Astrocyte of the spinal cord (primary cell): Measurements from ENCODE around the gene LIN9.

Source experiments
- DNase-seq: peaks from one replicate; pipeline ENCODE4 v3.0.0; 2011; ENCODE audit warnings: low read depth, low spot score
- H3K4me3 ChIP-seq: 2 replicates; pipeline ENCODE4 v1.5.1; 2011; ENCODE audit warnings: low read depth, mild to moderate bottlenecking, low read length, moderate library complexity
- CTCF ChIP-seq: IDR thresholded peaks from 2 replicates; pipeline ENCODE4 v1.5.1; 2012; ENCODE audit warnings: low read depth, mild to moderate bottlenecking, low read length, inconsistent platforms
- in situ Hi-C: cut with HindIII; loops from 2 replicates; pipeline ENCODE4 v1.10.0; 2017; ENCODE audit warnings: low sequenced_read_pairs

LIN9 gene

DNA sequence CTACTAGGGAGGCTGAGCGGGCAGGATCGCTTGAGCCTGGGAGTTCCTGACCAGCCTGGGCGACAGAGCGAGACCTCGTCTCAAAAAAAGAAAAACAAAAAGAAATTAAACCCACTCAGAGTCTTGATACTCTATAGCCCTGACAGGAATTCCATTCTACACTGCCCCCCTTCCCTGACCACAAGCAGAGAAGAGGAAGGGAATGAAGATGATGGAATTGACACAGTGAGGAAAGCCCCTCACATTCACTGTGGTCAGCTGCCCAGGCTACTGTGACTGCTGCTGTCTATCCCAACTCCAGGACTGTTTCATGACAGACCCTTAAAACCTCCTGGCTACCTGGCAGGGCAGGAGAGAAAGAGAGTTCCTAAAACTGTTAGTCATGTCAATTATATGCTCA is 12.1 kb downstream of the LIN9 start:
- H3K4me3 ChIP-seq, result no peak overlapping the region
- DNase-seq, result no peak
- TF ChIP-seq CTCF, result no peak
- in situ Hi-C loops, result no loop called here

DNA sequence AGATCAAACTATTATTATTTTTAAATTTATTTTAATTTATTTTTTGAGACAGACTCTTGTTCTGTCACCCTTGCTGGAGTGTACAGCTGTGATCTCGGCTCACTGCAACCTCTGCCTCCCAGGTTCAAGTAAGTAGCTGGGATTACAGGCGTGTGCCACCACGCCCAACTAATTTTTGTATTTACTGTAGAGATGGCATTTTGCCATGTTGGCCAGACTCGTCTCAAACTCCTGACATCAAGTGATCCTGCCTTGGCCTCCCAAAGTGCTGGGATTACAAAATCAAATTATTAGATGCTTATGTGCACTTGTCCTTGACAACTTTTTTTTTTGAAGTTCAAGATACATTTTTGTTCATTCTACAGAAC is 15.4 kb downstream of the LIN9 start:
- DNase-seq, result no peak
- TF ChIP-seq CTCF, result no peak
- H3K4me3 ChIP-seq, result no peak overlapping the region
- in situ Hi-C loops, result no loop called here

DNA sequence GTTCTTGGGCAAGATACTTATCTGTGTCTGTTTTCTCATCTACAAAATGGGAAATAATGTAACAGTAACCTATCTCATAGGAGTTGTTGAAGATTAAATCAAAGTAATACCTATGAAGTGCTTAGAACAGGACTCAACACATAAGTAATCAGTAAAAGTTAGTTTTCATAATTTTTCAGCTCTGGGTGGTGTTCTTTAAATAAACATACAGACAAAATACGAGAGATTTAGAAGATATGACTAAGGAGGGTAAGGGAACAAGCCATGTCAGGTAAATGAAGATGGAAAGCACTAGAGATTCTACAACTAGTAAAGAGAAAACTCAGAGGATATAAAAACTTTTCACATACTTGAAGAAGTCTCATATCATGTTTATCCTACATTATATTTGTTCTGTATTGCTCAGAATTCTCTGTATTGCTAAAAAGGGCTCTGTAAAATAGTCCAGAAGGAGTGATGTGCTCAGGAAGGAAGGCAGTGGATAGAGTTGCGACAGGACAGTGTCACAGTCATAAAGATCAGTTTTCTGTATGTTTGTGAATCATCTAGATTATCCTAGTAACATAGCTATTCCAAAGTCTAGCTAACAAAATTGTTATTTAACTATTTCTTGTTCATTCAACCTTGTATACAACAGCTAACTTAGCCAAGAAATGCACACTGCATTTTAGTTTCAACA is 16.0 kb downstream of the LIN9 start:
- DNase-seq, result no peak
- no peak for TF ChIP-seq CTCF
- H3K4me3 ChIP-seq, result no peak overlapping the region
- in situ Hi-C loops, result no loop called here

DNA sequence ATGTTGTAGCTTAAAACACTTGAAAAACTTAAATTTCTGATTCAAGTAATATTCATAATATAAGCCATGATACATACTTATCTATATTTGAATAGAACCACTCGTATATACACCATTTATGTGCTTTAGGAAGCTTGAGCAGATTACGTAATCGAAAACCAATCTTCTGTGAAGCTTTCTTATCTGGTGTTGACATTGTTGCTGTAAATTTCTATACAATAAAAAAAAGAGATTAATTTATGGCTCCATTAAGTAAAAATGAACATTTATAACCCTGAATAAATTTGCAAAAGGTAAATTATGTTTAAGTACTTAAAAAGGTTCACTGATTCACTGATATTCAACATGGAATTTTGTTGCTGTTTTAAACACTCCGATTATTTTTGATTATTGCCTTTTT is 21.4 kb downstream of the LIN9 start:
- in situ Hi-C loops, result no loop called here
- DNase-seq, result no peak
- TF ChIP-seq CTCF, result no peak
- H3K4me3 ChIP-seq, result no peak overlapping the region

- in situ Hi-C loops, result no loop called here
- H3K4me3 ChIP-seq, result no peak overlapping the region
- TF ChIP-seq CTCF, result no peak
- DNase-seq, result no peak
These were observed 27.9 kb downstream of the LIN9 start for GRCh38 chr1:226281058-226281457.

DNA sequence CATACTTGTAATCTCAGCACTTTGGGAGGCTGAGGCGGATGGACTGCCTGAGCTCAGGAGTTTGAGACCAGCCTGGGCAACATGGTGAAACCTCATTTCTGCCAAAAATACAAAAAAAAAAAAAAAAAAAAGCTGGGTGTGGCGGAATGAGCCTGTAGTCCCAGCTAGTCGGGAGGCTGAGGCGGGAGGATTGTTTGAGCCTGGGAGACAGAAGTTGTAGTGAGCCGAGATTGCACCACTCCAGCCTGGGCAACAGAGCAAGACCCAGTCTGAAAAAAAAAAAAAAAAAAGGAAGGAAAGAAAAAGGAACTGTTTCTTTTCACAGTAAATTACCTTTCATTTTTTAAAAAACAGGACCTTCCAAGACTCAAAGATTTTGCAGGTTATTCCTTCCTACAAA is 29.5 kb downstream of the LIN9 start:
- DNase-seq, result no peak
- no peak for TF ChIP-seq CTCF
- no peak overlapping the region for H3K4me3 ChIP-seq
- in situ Hi-C loops, result no loop called here

GRCh38 chr1:226277897-226278296 is 31.1 kb downstream of the LIN9 start:
- no peak for TF ChIP-seq CTCF
- DNase-seq, result no peak
- H3K4me3 ChIP-seq, result no peak overlapping the region
- in situ Hi-C loops, result no loop called here
